Fibroblast of villous mesenchyme (primary cell): ENCODE data around the gene SUCO. TPM values are rescaled to one million over a fixed set of nuclear protein-coding genes. Genes with fewer than 3 reads are reported as not detected.
A peak's percentile ranks its signal among the peaks of the same experiment; 100 is the strongest.

Experiments used
- DNase-seq: peaks from one replicate; pipeline ENCODE4 v3.0.0-alpha.2; 2010; ENCODE audit warnings: low read depth
- H3K4me3 ChIP-seq: 2 replicates; pipeline ENCODE4 v1.5.1; 2011; ENCODE audit warnings: low read depth, mild to moderate bottlenecking, low read length
- total RNA-seq: library from RNA; depleted of rRNA; stranded (reverse); fragments of >200 nt; gene quantifications from 2 replicates; pipeline ENCODE4 v1.2.3, GENCODE V29; 2012
- TF ChIP-seq, protein P1 (sequence below): IDR thresholded peaks from 2 replicates; pipeline ENCODE4 v1.5.1; 2012; ENCODE audit warnings: low read depth, mild to moderate bottlenecking, low read length; ENCODE audit not compliant: insufficient read depth

SUCO gene
- total RNA-seq, 1 donor: 56.1 TPM

GRCh38 chr1:172647987-172648386 lies 115.0 kb downstream of the SUCO start:
- H3K4me3 ChIP-seq: no peak overlapping the region
- TF ChIP-seq, protein P1, sequence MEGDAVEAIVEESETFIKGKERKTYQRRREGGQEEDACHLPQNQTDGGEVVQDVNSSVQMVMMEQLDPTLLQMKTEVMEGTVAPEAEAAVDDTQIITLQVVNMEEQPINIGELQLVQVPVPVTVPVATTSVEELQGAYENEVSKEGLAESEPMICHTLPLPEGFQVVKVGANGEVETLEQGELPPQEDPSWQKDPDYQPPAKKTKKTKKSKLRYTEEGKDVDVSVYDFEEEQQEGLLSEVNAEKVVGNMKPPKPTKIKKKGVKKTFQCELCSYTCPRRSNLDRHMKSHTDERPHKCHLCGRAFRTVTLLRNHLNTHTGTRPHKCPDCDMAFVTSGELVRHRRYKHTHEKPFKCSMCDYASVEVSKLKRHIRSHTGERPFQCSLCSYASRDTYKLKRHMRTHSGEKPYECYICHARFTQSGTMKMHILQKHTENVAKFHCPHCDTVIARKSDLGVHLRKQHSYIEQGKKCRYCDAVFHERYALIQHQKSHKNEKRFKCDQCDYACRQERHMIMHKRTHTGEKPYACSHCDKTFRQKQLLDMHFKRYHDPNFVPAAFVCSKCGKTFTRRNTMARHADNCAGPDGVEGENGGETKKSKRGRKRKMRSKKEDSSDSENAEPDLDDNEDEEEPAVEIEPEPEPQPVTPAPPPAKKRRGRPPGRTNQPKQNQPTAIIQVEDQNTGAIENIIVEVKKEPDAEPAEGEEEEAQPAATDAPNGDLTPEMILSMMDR: no peak
- DNase-seq: no peak

DNA sequence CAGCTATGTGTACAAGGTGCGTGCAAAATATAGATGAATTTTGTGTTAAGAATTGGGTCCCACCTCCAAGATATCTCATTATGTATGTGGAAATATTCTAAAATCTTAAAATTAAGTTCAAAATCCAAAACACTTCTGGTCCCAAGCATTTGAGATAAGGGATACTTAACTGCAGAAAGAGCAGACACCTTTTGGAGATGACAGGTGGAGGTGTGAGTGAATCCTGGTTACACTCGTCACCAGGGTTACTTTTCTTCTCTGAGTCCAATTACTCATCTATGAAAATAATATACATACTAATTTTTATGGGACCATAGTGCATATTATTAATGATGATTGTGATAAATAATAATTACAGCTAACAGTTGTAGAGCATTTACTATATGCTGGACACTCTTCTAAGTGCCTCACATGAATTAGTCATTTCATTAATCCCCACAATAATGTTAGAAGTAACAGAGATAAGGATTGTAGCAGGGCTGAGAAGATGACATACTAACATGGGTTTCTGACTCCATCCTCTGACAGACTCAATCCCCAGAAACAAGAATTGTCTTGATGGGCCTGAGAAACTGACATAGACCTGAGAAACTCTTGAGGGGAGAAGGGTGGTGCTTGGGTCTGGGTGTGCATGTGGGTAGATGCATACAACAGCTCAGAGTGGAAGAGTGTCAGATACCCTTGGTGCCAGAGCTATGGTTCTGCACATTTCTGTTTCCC lies 117.7 kb downstream of the SUCO start:
- DNase-seq: peak; percentile 35
- no peak overlapping the region for H3K4me3 ChIP-seq
- TF ChIP-seq, protein P1: no peak

DNA sequence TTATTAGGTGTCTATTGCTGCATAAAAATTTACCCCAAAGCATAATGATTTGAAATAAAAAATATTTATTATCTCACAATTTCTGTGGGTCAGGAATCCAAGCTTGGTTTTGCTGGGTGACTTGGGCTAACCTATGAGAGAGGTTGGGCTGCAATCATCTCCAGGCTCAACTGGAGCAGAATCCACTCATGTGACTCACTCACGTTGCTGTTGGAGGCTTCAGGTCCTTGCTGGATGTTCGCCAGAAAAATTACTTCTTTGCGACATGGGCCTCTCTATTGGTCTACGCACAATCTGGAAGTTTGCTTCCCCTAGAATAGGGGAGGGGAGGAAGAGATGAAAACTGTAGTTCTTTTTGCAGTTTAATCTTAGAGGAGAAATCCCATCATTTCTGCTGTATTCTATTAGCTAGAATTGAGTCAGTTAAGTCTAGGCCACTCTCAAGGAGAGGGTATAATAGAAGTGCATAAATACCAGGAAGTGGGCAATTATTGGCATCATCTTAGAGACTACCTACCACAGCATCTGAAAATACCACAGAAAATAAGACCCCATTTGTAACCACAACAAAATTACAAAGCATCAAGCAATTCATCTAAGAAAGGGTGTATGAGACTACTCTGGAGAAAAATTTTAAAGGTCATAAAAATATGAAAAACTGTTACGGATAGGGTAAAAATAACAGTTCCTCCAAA lies 120.2 kb downstream of the SUCO start:
- DNase-seq: no peak
- TF ChIP-seq, protein P1: no peak
- H3K4me3 ChIP-seq: no peak overlapping the region

GRCh38 chr1:172654535-172654934 lies 121.6 kb downstream of the SUCO start:
- peak; percentile 39 for DNase-seq
- TF ChIP-seq, protein P1: no peak
- no peak overlapping the region for H3K4me3 ChIP-seq

GRCh38 chr1:172656576-172656975 lies 123.6 kb downstream of the SUCO start:
- no peak for DNase-seq
- TF ChIP-seq, protein P1: no peak
- H3K4me3 ChIP-seq: no peak overlapping the region

- TF ChIP-seq, protein P1: no peak
- DNase-seq: no peak
- no peak overlapping the region for H3K4me3 ChIP-seq
Measured at GRCh38 chr1:172657586-172657985, 124.6 kb downstream of the SUCO start.
